Endothelial cell of umbilical vein (primary cell): ENCODE data around the gene LHX6. TPM values are rescaled to one million over a fixed set of nuclear protein-coding genes. Genes with fewer than 3 reads are reported as not detected.

ENCODE experiments used
- BruUV-seq: library from RNA; stranded (reverse); fragments of 400-500 nt; replicated peaks from 2 replicates; lab custom pipeline; 2021; lab: Mats Ljungman, UMichigan
- CTCF ChIA-PET: fragments of 300-600, 350-600 bp; sonication (Branson Sonifier 250); formaldehyde crosslinking; loops from one replicate; lab custom pipeline; 2021; ENCODE audit warnings: antibody characterized with exemption, inconsistent platforms; lab: Charles Lee
- POLR2A ChIA-PET: fragments of 300-600, 350-600 bp; sonication (Branson Sonifier 250); formaldehyde crosslinking; loops from one replicate; lab custom pipeline; 2021; ENCODE audit warnings: antibody characterized with exemption, inconsistent platforms; lab: Charles Lee
- DNase-seq: peaks from one replicate; pipeline ENCODE4 v3.0.0-alpha.2; 2011; ENCODE audit warnings: low read depth, low spot score
- FAIRE-seq: peaks from 2 replicates; lab custom pipeline; 2011; peaks lifted over from hg19 to GRCh38; lab: Jason Lieb, UNC
- H2AFZ ChIP-seq: 2 replicates; pipeline ENCODE4 v1.6.0; 2012; ENCODE audit warnings: low read depth, low read length, control low read depth, inconsistent platforms
- H3K27ac ChIP-seq: 2 replicates; pipeline ENCODE4 v1.5.1; 2011; ENCODE audit warnings: low read depth, mild to moderate bottlenecking, control low read depth, low read length, moderate library complexity; ENCODE audit not compliant: insufficient read depth
- H3K27me3 ChIP-seq, 2 experiments: 2 replicates each; pipeline versions ENCODE4 v1.6.0 to v1.6.1; 2011; ENCODE audit warnings: low read length in 2 of 2, mixed read lengths in 1 of 2; ENCODE audit not compliant: control insufficient read depth in 2 of 2, insufficient read depth in 2 of 2
- H3K36me3 ChIP-seq, 2 experiments: 2 replicates in 1 of 2; 3 replicates in 1 of 2; pipeline ENCODE4 v1.5.1; 2011; ENCODE audit warnings: low read length in 2 of 2, mild to moderate bottlenecking in 1 of 2, moderate library complexity in 1 of 2; ENCODE audit not compliant: control insufficient read depth in 2 of 2, insufficient read depth in 2 of 2; ENCODE audit errors: extremely low read depth in 1 of 2
- H3K4me1 ChIP-seq: 3 replicates; pipeline ENCODE4 v1.5.1; 2011; ENCODE audit warnings: mild to moderate bottlenecking, low read length; ENCODE audit not compliant: control insufficient read depth, insufficient read depth; ENCODE audit errors: extremely low read depth
- H3K4me2 ChIP-seq: 2 replicates; pipeline ENCODE4 v1.6.1; 2011; ENCODE audit warnings: low read length, control low read depth, mixed read lengths; ENCODE audit not compliant: insufficient read depth
- H3K4me3 ChIP-seq, 3 experiments: fragments of 200-600 bp in 1 of 3; sonication (generic), shearing (Covaris generic) in 1 of 3; replicated peaks in 1 of 3; 2 replicates each; pipeline ENCODE4 v1.5.1; 2011 to 2016; ENCODE audit warnings: control low read depth in 3 of 3, low read length in 3 of 3, mild to moderate bottlenecking in 2 of 3, inconsistent platforms in 1 of 3, low read depth in 1 of 3, moderate library complexity in 1 of 3; ENCODE audit not compliant: insufficient read depth in 1 of 3
- H3K79me2 ChIP-seq: 2 replicates; pipeline ENCODE4 v1.6.0; 2012; ENCODE audit warnings: low read length, inconsistent platforms; ENCODE audit not compliant: control insufficient read depth, insufficient read depth
- H3K9ac ChIP-seq: replicated peaks from 2 replicates; pipeline ENCODE3; 2011; ENCODE audit warnings: low read length, control low read depth; ENCODE audit not compliant: insufficient read depth; ENCODE audit errors: extremely low read depth
- H3K9me1 ChIP-seq: replicated peaks from 3 replicates; pipeline ENCODE4 v1.6.0; 2011; ENCODE audit warnings: mild to moderate bottlenecking, low read length; ENCODE audit not compliant: control insufficient read depth, insufficient read depth; ENCODE audit errors: extremely low read depth
- H3K9me3 ChIP-seq: replicated peaks from 2 replicates; pipeline ENCODE4 v1.5.1; 2012; ENCODE audit warnings: low read length, inconsistent platforms; ENCODE audit not compliant: control insufficient read depth, insufficient read depth
- H4K20me1 ChIP-seq: replicated peaks from 2 replicates; pipeline ENCODE3; 2011; ENCODE audit warnings: mild to moderate bottlenecking, low read length; ENCODE audit not compliant: control insufficient read depth, insufficient read depth; ENCODE audit errors: extremely low read depth
- CTCF ChIP-seq, 2 donors: IDR thresholded peaks; 1 replicate in 1 of 2; 2 replicates in 1 of 2; pipeline ENCODE4 v1.5.1; 2011; ENCODE audit warnings: low read length in 2 of 2, mild to moderate bottlenecking in 2 of 2, moderate library complexity in 2 of 2, control low read depth in 1 of 2, inconsistent platforms in 1 of 2, low read depth in 1 of 2; ENCODE audit not compliant: insufficient read depth in 1 of 2; ENCODE audit errors: extremely low read depth in 1 of 2
- EZH2 ChIP-seq: IDR thresholded peaks from 2 replicates; pipeline ENCODE4 v1.6.1; 2012; ENCODE audit warnings: borderline replicate concordance, low read depth, mild to moderate bottlenecking, moderate library complexity, low read length, inconsistent platforms; ENCODE audit not compliant: severe bottlenecking
- FOS ChIP-seq: IDR thresholded peaks from 2 replicates; pipeline ENCODE4 v1.6.1; 2011; ENCODE audit warnings: mild to moderate bottlenecking, low read length, moderate library complexity, borderline replicate concordance; ENCODE audit not compliant: insufficient read depth
- GATA2 ChIP-seq: IDR thresholded peaks from 2 replicates; pipeline ENCODE4 v1.7.0; 2011; ENCODE audit warnings: low read depth, mild to moderate bottlenecking, moderate library complexity, mixed read lengths, low read length; ENCODE audit not compliant: insufficient read length, insufficient read depth
- JUN ChIP-seq: IDR thresholded peaks from 2 replicates; pipeline ENCODE4 v1.6.1; 2011; ENCODE audit warnings: borderline replicate concordance, low read depth; ENCODE audit not compliant: insufficient read length, insufficient read depth
- MAX ChIP-seq: IDR thresholded peaks from 2 replicates; pipeline ENCODE4 v1.6.1; 2011; ENCODE audit not compliant: insufficient read depth, insufficient read length
- MYC ChIP-seq: IDR thresholded peaks from one replicate; pipeline ENCODE4 v1.6.1; 2011; ENCODE audit warnings: mild to moderate bottlenecking, low read depth, low read length
- POLR2A ChIP-seq: IDR thresholded peaks from 2 replicates; pipeline ENCODE4 v1.6.1; 2012; ENCODE audit warnings: low read depth, mild to moderate bottlenecking, control low read depth, low read length
- POLR2AphosphoS5 ChIP-seq: IDR thresholded peaks from 2 replicates; pipeline ENCODE4 v1.6.1; 2012; ENCODE audit warnings: low read depth, mild to moderate bottlenecking, control low read depth, low read length, moderate library complexity; ENCODE audit not compliant: insufficient read depth
- dilution Hi-C: fragments of 300-500 bp; cut with MboI; formaldehyde crosslinking; loops from one replicate; pipeline ENCODE4 v1.15.0; 2019; ENCODE audit warnings: low sequenced_read_pairs; ENCODE audit not compliant: extremely low pct_ligation_motif_present
- intact Hi-C: fragments of 100-400 bp; cut with micrococcal nuclease; formaldehyde crosslinking; loops from one replicate; pipeline ENCODE4 v1.10.0; 2022
- polyA plus RNA-seq, 4 experiments: library from polyadenylated mRNA; depleted of rRNA in 3 of 4; stranded (reverse) in 3 of 4; unstranded in 1 of 4; fragments of >200 nt; gene quantifications; 2 replicates each; pipeline versions ENCODE4 v1.2.1 to v1.2.3, GENCODE V29; 2011 to 2012; ENCODE audit warnings: missing spikeins in 1 of 4
- total RNA-seq: library from RNA; stranded (reverse); gene quantifications from 2 replicates; pipeline ENCODE4 v1.2.3, GENCODE V29; 2021

Gene LHX6
- total and polyA plus RNA-seq, 2 donors (not counting 3 experiments of a cell fraction or from before 2014, with no cell fraction given) = 2.4 to 18.4 TPM

- no peak overlapping the region for H3K4me2 ChIP-seq
Observed at GRCh38 chr9:122206118-122207046, 22.4 kb downstream of the LHX6 start.

More at GRCh38 chr9:122206118-122207046, 22.4 kb downstream of the LHX6 start:
- Histone ChIP-seq H3K27me3 (peaks cover 0 to 8% of the 10 kb centered on the region in 2 experiments), H3K9me1 (no peaks in the 10 kb centered on the region), H3K9me3 (no peaks in the 10 kb centered on the region), H3K9ac (no peak overlapping the region), H3K4me1 (no peaks in the 10 kb centered on the region), H3K79me2 (no peaks in the 10 kb centered on the region), H3K27ac (no peak overlapping the region), H3K4me3 (no peak overlapping the region), H3K36me3 (no peaks in the 10 kb centered on the region), H4K20me1 (no peaks in the 10 kb centered on the region), H2AFZ (no peak overlapping the region)
- ChIA-PET CTCF (interaction anchor here (0.5 to 1.2 kb wide), 4 partner anchors 18 to 144 kb away, joined by 3 read pairs; no protein-coding TSS in a partner anchor), POLR2A (no interaction called here)
- no peak for FAIRE-seq
- TF ChIP-seq CTCF (IDR thresholded peaks at IDR 0.05; ENCODE audit: extremely low read depth in 1 of 2, insufficient read depth in 1 of 2, low read depth in 1 of 2, low read length in 2 of 2) = no peak
- TF ChIP-seq EZH2 = no peak
- no peak for TF ChIP-seq POLR2AphosphoS5
- no peak for TF ChIP-seq GATA2
- no peak for TF ChIP-seq MAX
- no peak for TF ChIP-seq POLR2A
- no peak for TF ChIP-seq JUN
- no peak for TF ChIP-seq FOS
- TF ChIP-seq MYC = no peak
- dilution Hi-C loops = no loop called here
- intact Hi-C loops = no loop called here
- DNase-seq = no peak
- BruUV-seq = no TSS peak
